GM21737 (cell line): ENCODE results near the gene ALG10.
"Not testable (repeated sequence)": the region's sequence is repeated elsewhere in the genome, so short reads cannot be mapped to it uniquely, and the experiment has no call there.

Experiments
- ATAC-seq: cut with Tn5 transposase; IDR thresholded peaks from one replicate; pipeline ENCODE4 v1.9.1; 2021; ENCODE audit warnings: mild to moderate bottlenecking, moderate library complexity; ENCODE audit not compliant: unreplicated experiment

ALG10 gene

DNA sequence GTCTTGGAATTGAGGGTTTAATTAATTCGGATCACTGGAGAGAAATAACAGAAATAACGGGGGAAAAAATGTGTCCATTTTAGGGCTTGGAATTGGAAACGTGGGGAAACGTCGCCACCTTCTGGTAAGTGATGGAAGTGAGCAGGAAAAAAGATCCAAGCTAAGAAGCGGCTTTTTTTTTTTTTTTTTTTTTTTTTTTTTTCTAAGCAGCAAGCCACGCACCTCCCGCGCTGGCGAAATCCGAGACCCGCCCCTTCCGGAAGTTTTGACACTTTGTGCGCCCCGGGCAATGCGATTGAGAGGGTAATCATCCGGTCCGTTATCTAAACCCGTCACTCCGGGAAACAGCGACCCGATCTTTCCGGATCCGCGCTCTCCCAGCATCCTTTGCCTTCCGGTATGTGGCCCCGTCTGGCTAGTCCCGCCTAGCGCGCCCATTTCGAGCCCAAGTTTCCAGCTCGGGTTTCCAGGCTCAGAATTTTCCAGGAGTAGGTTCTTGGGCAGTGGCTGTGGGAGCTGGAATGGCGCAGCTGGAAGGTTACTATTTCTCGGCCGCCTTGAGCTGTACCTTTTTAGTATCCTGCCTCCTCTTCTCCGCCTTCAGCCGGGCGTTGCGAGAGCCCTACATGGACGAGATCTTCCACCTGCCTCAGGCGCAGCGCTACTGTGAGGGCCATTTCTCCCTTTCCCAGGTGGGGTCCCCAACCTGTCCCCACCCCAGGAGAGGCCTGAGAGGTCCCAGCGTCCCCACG is at the start of gene ALG10:
Gene ALG10 (plus strand): TSS at position 418 of the 752 bp plus-strand sequence. CDS start 104 bp downstream, at position 522.
- ATAC-seq = peak; percentile 100

DNA sequence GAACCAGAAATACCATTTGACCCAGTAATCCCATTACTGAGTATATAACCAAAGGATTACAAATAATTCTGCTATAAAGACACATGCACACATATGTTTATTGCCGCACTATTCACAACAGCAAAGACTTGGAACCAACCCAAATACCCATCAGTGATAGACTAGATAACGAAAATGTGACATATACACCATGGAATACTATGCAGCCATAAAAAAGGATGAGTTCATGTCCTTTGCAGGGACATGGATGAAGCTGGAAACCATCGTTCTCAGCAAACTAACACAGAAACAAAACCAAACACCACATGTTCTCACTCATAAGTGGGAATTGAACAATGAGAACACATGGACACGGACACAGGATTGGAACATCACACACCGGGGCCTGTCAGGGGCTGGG is 49.4 kb upstream of the ALG10 start:
- ATAC-seq = not testable (repeated sequence)

DNA sequence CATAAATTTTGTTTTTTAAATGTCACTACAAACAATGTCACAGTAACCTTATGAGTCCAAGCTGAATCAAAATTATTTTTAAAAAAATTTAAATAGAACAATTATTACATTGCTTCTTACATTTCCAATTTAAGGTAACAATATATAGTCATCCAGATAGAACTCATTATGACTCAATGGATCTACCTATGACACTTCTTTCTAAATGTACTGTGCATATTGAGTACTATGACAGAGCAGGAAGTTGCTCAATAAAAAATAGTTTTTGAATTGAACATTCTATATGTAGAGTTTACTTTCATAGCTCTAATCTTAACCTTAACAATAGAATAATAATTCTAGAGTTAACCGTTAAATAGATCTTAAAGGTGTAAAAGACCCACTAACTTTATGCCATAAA is 44.4 kb upstream of the ALG10 start:
- ATAC-seq = no peak

GRCh38 chr12:33988197-33988805 is 34.0 kb upstream of the ALG10 start:
- ATAC-seq = no peak

DNA sequence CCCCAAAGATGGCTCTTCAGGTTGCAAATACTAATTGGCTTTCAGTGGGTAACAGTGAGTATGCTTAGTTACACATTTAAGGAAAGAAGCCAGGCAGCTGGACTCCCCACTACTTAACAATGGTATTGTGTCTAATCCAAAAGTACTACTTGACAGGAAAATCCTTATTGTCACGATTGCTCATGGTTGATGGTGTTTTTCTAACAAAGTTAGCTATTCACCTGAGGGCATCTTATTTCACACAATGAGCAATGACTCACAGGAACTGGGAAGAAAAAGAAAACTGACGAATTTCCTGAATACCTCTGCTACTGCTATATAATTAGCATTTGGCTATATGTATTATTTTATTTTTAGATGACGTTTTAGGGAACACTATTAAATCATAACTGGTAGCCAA is 33.4 kb upstream of the ALG10 start:
- no peak for ATAC-seq

DNA sequence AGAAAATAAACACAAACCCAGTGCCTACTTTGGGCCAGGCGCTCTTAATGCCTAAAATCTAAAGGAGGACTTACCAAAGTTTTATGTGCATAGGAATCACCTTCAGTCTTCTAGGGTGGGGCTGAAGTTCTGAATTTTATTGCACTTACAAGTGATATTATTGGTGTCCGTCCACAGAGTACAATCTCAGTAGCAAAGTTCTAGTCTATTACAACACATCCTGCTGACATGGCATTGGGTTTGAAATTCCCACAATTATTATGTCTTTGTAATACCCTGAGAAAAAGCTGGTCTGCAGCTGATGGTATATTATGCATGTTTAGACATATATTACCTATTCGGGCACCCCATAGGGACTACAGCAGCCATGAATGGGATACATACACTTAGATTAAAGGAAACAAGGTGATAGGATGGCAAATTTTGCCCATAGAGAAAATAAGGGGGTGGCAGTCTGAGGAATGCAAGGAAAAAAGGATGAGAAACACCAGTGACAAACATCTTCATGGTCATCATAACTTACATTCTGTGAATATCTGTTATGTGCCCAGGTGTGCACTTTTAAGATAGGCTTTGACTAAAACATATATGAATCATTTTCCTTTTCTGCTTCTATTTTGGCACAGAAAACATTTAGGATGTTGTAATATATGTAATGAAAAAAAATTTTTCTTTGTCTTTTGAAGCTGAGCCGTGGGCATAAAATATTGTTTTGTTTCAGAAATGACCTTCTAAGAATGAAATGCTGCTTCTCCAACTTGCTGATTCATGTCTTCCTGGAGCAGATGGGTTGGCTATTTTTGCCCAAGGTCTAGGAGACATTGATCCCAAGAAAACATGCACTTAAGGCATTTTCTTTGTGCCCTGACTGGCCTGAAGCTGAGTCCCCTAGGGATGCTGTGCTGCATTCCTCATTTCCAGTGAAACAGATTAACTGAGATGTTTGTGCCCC is 27.2 kb upstream of the ALG10 start:
- ATAC-seq = no peak

DNA sequence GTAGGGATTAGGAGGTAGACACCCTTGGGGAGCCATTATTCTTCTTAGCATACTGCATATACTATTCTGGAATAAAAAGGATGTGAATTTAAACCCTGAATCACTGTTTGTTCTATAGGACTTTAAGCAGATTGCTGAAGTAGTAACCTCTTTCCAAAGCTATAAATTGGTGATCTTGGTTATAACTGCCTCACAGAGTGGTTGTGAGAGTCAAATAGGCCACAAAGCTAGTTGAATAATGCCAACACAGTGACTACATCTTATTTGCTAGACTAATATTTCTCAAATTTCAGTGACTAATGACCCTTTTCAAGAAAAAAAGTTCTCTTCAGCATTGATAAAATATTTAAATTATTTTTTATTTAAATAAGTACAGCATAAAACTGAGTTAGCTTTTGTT is 13.5 kb upstream of the ALG10 start:
- not testable (repeated sequence) for ATAC-seq

DNA sequence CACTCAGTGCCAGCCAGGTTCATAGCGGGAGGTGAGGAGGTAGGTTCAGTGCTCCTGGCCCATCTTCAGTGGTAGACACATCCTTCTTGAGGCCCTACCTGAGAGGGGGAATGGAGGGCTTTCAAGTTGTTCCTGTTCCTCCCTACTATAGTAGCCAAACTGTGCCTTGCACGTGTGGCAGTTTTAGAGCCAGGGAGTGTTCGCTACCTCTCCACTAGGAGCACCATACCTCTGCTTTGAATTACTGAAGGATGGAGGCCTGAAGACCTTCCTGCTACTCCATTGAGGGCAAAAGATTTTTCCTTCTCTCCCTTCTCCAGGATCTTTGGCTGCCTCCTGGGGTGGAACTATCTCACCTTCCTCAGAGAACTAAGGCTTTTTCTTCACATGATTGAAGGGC is 5.9 kb upstream of the ALG10 start:
- no peak for ATAC-seq

DNA sequence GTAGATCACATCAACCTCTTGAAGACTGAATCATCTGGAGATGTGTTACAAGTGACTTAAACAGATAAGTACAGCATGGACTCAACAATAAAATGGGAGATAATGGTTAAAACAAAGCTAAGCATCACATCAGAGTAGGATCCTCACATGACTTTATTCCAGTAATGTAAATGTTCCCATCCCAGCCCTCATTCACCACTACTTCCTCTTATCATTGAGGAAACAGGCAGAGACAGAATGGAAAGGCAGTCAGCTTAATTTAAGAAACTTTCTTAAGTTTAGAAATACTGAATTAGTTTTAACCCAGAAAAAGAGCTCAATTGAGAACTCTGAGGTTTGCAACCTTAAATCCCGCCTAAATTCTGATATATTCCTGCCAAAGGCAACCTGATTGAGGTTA is 1.2 kb upstream of the ALG10 start:
- ATAC-seq = no peak

DNA sequence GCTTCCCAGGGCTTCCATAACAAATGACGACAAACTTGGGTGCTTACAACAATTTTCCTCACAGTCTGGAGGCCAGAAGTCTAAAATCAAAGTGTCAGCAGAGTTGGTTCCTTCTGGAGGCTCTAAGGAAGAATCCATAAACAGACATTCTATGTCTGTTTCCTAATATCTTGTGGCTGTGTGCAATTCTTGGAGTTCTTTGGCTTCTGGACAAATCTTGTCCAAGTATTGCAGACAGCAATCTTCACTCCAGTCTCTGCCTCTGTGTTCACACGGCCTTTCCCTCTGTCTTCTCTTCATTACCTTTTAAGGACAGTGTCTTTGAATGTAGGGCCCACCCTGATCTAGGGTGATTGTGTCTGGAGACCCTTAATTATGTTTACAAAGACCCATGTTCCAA is 5.4 kb downstream of the ALG10 start:
- ATAC-seq = not testable (repeated sequence)

GRCh38 chr12:34030591-34030990 is 8.3 kb downstream of the ALG10 start:
- no peak for ATAC-seq

GRCh38 chr12:34033628-34034296 is 11.5 kb downstream of the ALG10 start:
- no peak for ATAC-seq

- not testable (repeated sequence) for ATAC-seq
Observed at GRCh38 chr12:34038357-34038756, 16.1 kb downstream of the ALG10 start.

GRCh38 chr12:34046570-34046969 is 24.3 kb downstream of the ALG10 start:
- no peak for ATAC-seq

GRCh38 chr12:34047855-34048254 is 25.6 kb downstream of the ALG10 start:
- ATAC-seq = not testable (repeated sequence)

DNA sequence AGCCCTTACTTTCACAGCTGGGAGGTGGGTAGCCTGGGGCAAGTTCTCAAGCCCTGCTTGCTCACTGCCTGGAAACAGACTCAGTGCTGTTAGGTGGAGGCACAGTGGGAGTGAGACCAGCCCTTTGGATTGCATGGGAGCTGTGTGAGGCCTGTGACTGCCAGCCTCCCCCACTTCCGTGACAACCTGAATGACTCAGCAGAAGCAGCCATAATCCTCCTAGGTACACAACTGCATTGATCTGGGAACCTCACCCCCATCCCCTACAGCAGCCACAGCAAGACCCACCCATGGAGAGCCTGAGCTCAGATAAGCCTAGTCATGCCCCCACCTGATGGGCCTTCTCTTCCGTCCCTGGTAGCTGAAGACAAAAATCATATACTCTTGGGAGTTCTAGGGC is 26.4 kb downstream of the ALG10 start:
- ATAC-seq = no peak

DNA sequence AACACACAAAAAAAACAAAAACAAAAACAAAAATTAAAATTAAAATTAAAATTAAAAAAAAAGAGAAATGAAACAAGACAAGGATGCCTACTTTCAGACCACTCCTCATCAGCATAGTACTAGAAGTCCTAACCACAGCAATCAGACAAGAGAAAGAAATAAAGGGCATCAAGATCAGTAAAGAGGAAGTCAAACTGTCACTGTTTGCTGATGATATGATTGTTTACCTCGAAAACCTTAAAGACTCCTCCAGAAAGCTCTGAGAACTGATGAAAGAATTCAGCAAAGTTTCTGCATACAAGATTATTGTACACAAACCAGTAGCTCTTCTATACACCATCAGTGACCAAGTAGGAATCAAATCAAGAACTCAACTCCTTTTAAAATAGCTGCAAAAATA is 29.2 kb downstream of the ALG10 start:
- ATAC-seq = no peak

GRCh38 chr12:34054938-34055337 is 32.6 kb downstream of the ALG10 start:
- no peak for ATAC-seq
